K562 (cell line): ENCODE data around the gene ITGAX. TPM values are rescaled to one million over a fixed set of nuclear protein-coding genes. Genes with fewer than 3 reads are reported as not detected.

Experiments used
- ATF7 ChIP-seq: fragments of 450-650 bp; IDR thresholded peaks from 2 replicates; pipeline ENCODE4 v1.7.1; 2014; ENCODE audit warnings: mild to moderate bottlenecking, moderate library complexity
- BRD9 ChIP-seq: fragments of 450-650 bp; IDR thresholded peaks from 2 replicates; pipeline ENCODE4 v1.6.1; 2018; ENCODE audit warnings: low read depth; ENCODE audit not compliant: partially characterized antibody
- HDAC8 ChIP-seq: fragments of 450-650 bp; IDR thresholded peaks from 2 replicates; pipeline ENCODE4 v1.6.1; 2016; ENCODE audit warnings: mild to moderate bottlenecking, missing genetic modification characterization, moderate library complexity, missing compliant biosample characterization
- HNRNPUL1 ChIP-seq: fragments of 200-400 bp; formaldehyde crosslinking; IDR thresholded peaks from 2 replicates; pipeline ENCODE4 v1.6.1; 2017; ENCODE audit warnings: low read length
- MIER1 ChIP-seq: fragments of 450-650 bp; IDR thresholded peaks from 2 replicates; pipeline ENCODE4 v1.6.1; 2016; ENCODE audit warnings: antibody characterized with exemption, mild to moderate bottlenecking, low read depth
- POLR3G ChIP-seq: IDR thresholded peaks from 2 replicates; pipeline ENCODE4 v1.6.1; 2011; ENCODE audit not compliant: insufficient read length, insufficient replicate concordance; ENCODE audit errors: extremely low read depth
- SETDB1 ChIP-seq: IDR thresholded peaks from one replicate; pipeline ENCODE4 v1.6.1; 2012; ENCODE audit warnings: low read length, control low read depth, inconsistent platforms
- SMARCE1 ChIP-seq: fragments of 450-650 bp; IDR thresholded peaks from 2 replicates; pipeline ENCODE4 v1.7.1; 2016; ENCODE audit warnings: mild to moderate bottlenecking
- THRAP3 ChIP-seq: fragments of 450-650 bp; IDR thresholded peaks from 2 replicates; pipeline ENCODE4 v1.6.1; 2016; ENCODE audit warnings: mild to moderate bottlenecking, inconsistent platforms, borderline replicate concordance
- ZBTB1 ChIP-seq: sonication (generic); formaldehyde crosslinking; IDR thresholded peaks from 2 replicates; pipeline ENCODE4 v1.8.1; 2023; ENCODE audit warnings: missing genetic modification reagents, low read depth, mild to moderate bottlenecking, borderline replicate concordance
- ZHX1 ChIP-seq: fragments of 150-350 bp; conservative IDR thresholded peaks from 2 replicates; pipeline ENCODE4 v1.6.1; 2014; ENCODE audit warnings: low read length
- ZNF586 ChIP-seq: fragments of 450-650 bp; formaldehyde crosslinking; conservative IDR thresholded peaks from 2 replicates; pipeline ENCODE4 v1.4.0; 2020; ENCODE audit warnings: mild to moderate bottlenecking, moderate library complexity
- ZNF707 ChIP-seq: fragments of 250-450 bp; sonication (Bioruptor Pico); conservative IDR thresholded peaks from 2 replicates; pipeline ENCODE4 v1.8.0; 2022; ENCODE audit warnings: inconsistent platforms, mild to moderate bottlenecking, moderate library complexity
- polyA plus RNA-seq, 8 experiments: library from polyadenylated mRNA; depleted of rRNA in 4 of 8; stranded (reverse) in 5 of 8; unstranded in 3 of 8; fragments of >200 nt; fragmentation: Nextera tagmentation in 2 of 8; fragmentation: Illumina TruSeq in 1 of 8; extraction: Ambion mirVana in 2 of 8; extraction: Trizol in 1 of 8; gene quantifications; 2 replicates each; pipeline versions ENCODE4 v1.2.1 to v1.2.3, GENCODE V29; 2011 to 2014; ENCODE audit warnings: inconsistent platforms in 1 of 8, missing spikeins in 1 of 8
- total RNA-seq, 7 experiments: library from RNA; depleted of rRNA in 6 of 7; stranded (reverse); fragments of >200 nt in 6 of 7; fragmentation: Illumina TruSeq in 2 of 7; extraction: Trizol in 2 of 7; gene quantifications; 2 replicates each; pipeline versions ENCODE4 v1.2.1 to v1.2.3, GENCODE V29; 2011 to 2021; ENCODE audit warnings: low replicate concordance in 1 of 7
- TF ChIP-seq, protein P1 (sequence below): fragments of 200-800 bp; sonication (Bioruptor generic); IDR thresholded peaks from 2 replicates; pipeline ENCODE4 v1.6.1; 2017; ENCODE audit warnings: missing genetic modification characterization, missing compliant biosample characterization
- TF ChIP-seq, protein P2 (sequence below): fragments of 450-650 bp; IDR thresholded peaks from 2 replicates; pipeline ENCODE4 v1.6.1; 2017; ENCODE audit warnings: antibody characterized with exemption, mild to moderate bottlenecking
- TF ChIP-seq, protein P3 (sequence below): IDR thresholded peaks from 2 replicates; pipeline ENCODE4 v1.6.1; 2011; ENCODE audit warnings: borderline replicate concordance, low read depth, mild to moderate bottlenecking, moderate library complexity, low read length; ENCODE audit not compliant: insufficient read depth, poor library complexity, severe bottlenecking

ITGAX gene
- total and polyA plus RNA-seq, 9 of the 15 experiments (the other 6 are each of a cell fraction or from before 2014, with no cell fraction given): 0.03 to 0.58 (median 0.14) TPM

GRCh38 chr16:31404353-31405064 is 49.5 kb downstream of the ITGAX start (continued):
- TF ChIP-seq ZBTB1 (CRISPR knock-in tag): no peak
- TF ChIP-seq BRD9: no peak
- no peak for TF ChIP-seq SETDB1
- no peak for TF ChIP-seq HDAC8
- TF ChIP-seq ZHX1: no peak
- TF ChIP-seq SMARCE1: 0 out of 2 replicates have a peak, but pooled peaks have one; percentile 17
- no peak for TF ChIP-seq POLR3G
- TF ChIP-seq, protein P1, sequence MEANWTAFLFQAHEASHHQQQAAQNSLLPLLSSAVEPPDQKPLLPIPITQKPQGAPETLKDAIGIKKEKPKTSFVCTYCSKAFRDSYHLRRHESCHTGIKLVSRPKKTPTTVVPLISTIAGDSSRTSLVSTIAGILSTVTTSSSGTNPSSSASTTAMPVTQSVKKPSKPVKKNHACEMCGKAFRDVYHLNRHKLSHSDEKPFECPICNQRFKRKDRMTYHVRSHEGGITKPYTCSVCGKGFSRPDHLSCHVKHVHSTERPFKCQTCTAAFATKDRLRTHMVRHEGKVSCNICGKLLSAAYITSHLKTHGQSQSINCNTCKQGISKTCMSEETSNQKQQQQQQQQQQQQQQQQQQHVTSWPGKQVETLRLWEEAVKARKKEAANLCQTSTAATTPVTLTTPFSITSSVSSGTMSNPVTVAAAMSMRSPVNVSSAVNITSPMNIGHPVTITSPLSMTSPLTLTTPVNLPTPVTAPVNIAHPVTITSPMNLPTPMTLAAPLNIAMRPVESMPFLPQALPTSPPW (CRISPR knock-in tag): no peak
- TF ChIP-seq, protein P2, sequence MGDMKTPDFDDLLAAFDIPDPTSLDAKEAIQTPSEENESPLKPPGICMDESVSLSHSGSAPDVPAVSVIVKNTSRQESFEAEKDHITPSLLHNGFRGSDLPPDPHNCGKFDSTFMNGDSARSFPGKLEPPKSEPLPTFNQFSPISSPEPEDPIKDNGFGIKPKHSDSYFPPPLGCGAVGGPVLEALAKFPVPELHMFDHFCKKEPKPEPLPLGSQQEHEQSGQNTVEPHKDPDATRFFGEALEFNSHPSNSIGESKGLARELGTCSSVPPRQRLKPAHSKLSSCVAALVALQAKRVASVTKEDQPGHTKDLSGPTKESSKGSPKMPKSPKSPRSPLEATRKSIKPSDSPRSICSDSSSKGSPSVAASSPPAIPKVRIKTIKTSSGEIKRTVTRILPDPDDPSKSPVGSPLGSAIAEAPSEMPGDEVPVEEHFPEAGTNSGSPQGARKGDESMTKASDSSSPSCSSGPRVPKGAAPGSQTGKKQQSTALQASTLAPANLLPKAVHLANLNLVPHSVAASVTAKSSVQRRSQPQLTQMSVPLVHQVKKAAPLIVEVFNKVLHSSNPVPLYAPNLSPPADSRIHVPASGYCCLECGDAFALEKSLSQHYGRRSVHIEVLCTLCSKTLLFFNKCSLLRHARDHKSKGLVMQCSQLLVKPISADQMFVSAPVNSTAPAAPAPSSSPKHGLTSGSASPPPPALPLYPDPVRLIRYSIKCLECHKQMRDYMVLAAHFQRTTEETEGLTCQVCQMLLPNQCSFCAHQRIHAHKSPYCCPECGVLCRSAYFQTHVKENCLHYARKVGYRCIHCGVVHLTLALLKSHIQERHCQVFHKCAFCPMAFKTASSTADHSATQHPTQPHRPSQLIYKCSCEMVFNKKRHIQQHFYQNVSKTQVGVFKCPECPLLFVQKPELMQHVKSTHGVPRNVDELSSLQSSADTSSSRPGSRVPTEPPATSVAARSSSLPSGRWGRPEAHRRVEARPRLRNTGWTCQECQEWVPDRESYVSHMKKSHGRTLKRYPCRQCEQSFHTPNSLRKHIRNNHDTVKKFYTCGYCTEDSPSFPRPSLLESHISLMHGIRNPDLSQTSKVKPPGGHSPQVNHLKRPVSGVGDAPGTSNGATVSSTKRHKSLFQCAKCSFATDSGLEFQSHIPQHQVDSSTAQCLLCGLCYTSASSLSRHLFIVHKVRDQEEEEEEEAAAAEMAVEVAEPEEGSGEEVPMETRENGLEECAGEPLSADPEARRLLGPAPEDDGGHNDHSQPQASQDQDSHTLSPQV: peak; percentile 82
- TF ChIP-seq MIER1: no peak
- no peak for TF ChIP-seq ZNF707 (CRISPR knock-in tag)
- no peak for TF ChIP-seq HNRNPUL1
- TF ChIP-seq ATF7: no peak
- TF ChIP-seq, protein P3, sequence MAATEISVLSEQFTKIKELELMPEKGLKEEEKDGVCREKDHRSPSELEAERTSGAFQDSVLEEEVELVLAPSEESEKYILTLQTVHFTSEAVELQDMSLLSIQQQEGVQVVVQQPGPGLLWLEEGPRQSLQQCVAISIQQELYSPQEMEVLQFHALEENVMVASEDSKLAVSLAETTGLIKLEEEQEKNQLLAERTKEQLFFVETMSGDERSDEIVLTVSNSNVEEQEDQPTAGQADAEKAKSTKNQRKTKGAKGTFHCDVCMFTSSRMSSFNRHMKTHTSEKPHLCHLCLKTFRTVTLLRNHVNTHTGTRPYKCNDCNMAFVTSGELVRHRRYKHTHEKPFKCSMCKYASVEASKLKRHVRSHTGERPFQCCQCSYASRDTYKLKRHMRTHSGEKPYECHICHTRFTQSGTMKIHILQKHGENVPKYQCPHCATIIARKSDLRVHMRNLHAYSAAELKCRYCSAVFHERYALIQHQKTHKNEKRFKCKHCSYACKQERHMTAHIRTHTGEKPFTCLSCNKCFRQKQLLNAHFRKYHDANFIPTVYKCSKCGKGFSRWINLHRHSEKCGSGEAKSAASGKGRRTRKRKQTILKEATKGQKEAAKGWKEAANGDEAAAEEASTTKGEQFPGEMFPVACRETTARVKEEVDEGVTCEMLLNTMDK: no peak
- TF ChIP-seq THRAP3: peak; percentile 59; the same call in 1 of the 2 replicates
- no peak for TF ChIP-seq ZNF586
